ENCODE measurements around the gene HYAL2.
"Not testable (repeated sequence)": the region's sequence is repeated elsewhere in the genome, so short reads cannot be mapped to it uniquely, and the experiment has no call there.

The HYAL2 gene

GRCh38 chr3:50319181-50319893, 3.2 kb downstream of the HYAL2 start:
- no peak overlapping the region for H3K4me3 ChIP-seq (ENCODE audit: low read depth, low read length)
- no peak for TF ChIP-seq CTCF (IDR thresholded peaks at IDR 0.05; ENCODE audit: low read depth, low read length)

- TF ChIP-seq CTCF (IDR thresholded peaks at IDR 0.05; ENCODE audit: low read depth, low read length): no peak
These were observed 3.9 kb downstream of the HYAL2 start for GRCh38 chr3:50318615-50319014.

GRCh38 chr3:50318163-50318562, 4.4 kb downstream of the HYAL2 start:
- no peak overlapping the region for H3K4me3 ChIP-seq (ENCODE audit: low read depth, low read length)
- TF ChIP-seq CTCF (IDR thresholded peaks at IDR 0.05; ENCODE audit: low read depth, low read length): no peak

More at GRCh38 chr3:50318615-50319014, 3.9 kb downstream of the HYAL2 start:
- no peak overlapping the region for H3K4me3 ChIP-seq (ENCODE audit: low read depth, low read length)

- TF ChIP-seq CTCF (IDR thresholded peaks at IDR 0.05; ENCODE audit: low read depth, low read length): no peak
- no peak overlapping the region for H3K4me3 ChIP-seq (ENCODE audit: low read depth, low read length)
These were observed 5.2 kb downstream of the HYAL2 start for GRCh38 chr3:50317300-50317699.

GRCh38 chr3:50316657-50317242, 5.8 kb downstream of the HYAL2 start:
- no peak overlapping the region for H3K4me3 ChIP-seq (ENCODE audit: low read depth, low read length)
- no peak for TF ChIP-seq CTCF (IDR thresholded peaks at IDR 0.05; ENCODE audit: low read depth, low read length)

- no peak overlapping the region for H3K4me3 ChIP-seq (ENCODE audit: low read depth, low read length)
- TF ChIP-seq CTCF (IDR thresholded peaks at IDR 0.05; ENCODE audit: low read depth, low read length): no peak
These were observed 7.7 kb downstream of the HYAL2 start for GRCh38 chr3:50314816-50315215.

GRCh38 chr3:50314342-50314741, 8.2 kb downstream of the HYAL2 start:
- no peak for TF ChIP-seq CTCF (IDR thresholded peaks at IDR 0.05; ENCODE audit: low read depth, low read length)
- H3K4me3 ChIP-seq (ENCODE audit: low read depth, low read length): no peak overlapping the region

GRCh38 chr3:50312041-50312440, 10.5 kb downstream of the HYAL2 start:
- not testable (repeated sequence) for H3K4me3 ChIP-seq (ENCODE audit: low read depth, low read length)

Data from WI38 (cell line).